Bronchial epithelial cell (primary cell): ENCODE data around the gene ARHGAP12. TPM values are rescaled to one million over a fixed set of nuclear protein-coding genes. Genes with fewer than 3 reads are reported as not detected.

Source experiments
- DNase-seq: peaks from one replicate; pipeline ENCODE4 v3.0.0-alpha.2; 2010; ENCODE audit warnings: low read depth
- FAIRE-seq: peaks from 2 replicates; lab custom pipeline; 2011; peaks lifted over from hg19 to GRCh38; lab: Jason Lieb, UNC
- H3K27me3 ChIP-seq: 2 replicates; pipeline ENCODE4 v1.5.1; 2011; ENCODE audit warnings: low read length; ENCODE audit not compliant: control insufficient read depth, insufficient read depth
- H3K36me3 ChIP-seq: 2 replicates; pipeline ENCODE4 v1.5.1; 2011; ENCODE audit warnings: low read length; ENCODE audit not compliant: control insufficient read depth, insufficient read depth
- H3K4me3 ChIP-seq: 2 replicates; pipeline ENCODE4 v1.5.1; 2011; ENCODE audit warnings: mild to moderate bottlenecking, low read depth, low read length, control low read depth
- total RNA-seq: library from RNA; depleted of rRNA; stranded (reverse); fragments of >200 nt; gene quantifications from 2 replicates; pipeline ENCODE4 v1.2.1, GENCODE V29; 2014
- TF ChIP-seq, protein P1 (sequence below): IDR thresholded peaks from 2 replicates; pipeline ENCODE4 v1.5.1; 2011; ENCODE audit warnings: mild to moderate bottlenecking, moderate library complexity, low read length, control low read depth, inconsistent platforms; ENCODE audit not compliant: insufficient read depth, severe bottlenecking

ARHGAP12 gene
- total RNA-seq, 1 donor from 2014 or later, result 30.3 TPM

DNA sequence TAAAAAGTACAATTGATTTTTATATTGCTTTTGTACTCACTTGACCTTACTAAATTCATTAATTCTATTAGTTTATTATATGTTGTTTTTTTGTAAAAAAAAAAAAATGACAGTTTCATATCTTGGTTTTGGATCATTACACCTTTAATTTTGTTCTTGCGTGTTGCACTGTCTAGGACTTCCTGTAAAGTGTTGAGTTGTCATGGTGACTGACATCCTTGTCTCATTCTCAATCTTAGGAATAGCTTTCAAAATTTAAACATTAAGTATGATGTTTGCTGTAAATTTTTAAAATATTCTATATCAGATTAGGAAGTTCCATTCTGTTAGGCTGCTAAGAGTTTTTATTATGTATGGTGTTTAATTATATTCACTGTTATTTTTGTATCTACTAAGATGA, 139.1 kb downstream of the ARHGAP12 start:
- H3K4me3 ChIP-seq, result no peak overlapping the region
- TF ChIP-seq, protein P1, sequence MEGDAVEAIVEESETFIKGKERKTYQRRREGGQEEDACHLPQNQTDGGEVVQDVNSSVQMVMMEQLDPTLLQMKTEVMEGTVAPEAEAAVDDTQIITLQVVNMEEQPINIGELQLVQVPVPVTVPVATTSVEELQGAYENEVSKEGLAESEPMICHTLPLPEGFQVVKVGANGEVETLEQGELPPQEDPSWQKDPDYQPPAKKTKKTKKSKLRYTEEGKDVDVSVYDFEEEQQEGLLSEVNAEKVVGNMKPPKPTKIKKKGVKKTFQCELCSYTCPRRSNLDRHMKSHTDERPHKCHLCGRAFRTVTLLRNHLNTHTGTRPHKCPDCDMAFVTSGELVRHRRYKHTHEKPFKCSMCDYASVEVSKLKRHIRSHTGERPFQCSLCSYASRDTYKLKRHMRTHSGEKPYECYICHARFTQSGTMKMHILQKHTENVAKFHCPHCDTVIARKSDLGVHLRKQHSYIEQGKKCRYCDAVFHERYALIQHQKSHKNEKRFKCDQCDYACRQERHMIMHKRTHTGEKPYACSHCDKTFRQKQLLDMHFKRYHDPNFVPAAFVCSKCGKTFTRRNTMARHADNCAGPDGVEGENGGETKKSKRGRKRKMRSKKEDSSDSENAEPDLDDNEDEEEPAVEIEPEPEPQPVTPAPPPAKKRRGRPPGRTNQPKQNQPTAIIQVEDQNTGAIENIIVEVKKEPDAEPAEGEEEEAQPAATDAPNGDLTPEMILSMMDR, result no peak
- FAIRE-seq (no peak), DNase-seq (no peak)
- no peaks in the 10 kb centered on the region for H3K27me3 ChIP-seq
- no peaks in the 10 kb centered on the region for H3K36me3 ChIP-seq

DNA sequence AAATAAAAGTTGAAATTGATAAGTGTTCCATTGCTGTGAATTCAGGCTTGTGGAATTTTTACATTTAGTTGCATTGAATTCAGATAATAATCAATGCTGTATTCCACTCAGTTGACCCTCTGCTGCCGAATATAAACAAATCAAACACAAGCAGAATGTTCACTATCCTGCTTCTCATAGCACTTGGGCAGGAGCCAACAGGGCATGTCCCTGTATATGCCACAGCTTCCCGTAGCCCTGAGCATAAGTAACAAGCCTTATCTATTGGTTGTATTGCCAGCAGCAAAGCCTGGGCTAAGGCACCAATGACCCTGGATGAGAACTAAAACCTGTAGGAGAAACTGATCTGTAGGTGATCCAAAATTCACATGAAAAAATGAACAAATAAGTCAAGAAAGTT, 145.9 kb downstream of the ARHGAP12 start:
- DNase-seq, result no peak
- TF ChIP-seq, protein P1, result no peak
- FAIRE-seq, result no peak
- Histone ChIP-seq H3K36me3 (no peaks in the 10 kb centered on the region), H3K4me3 (no peak overlapping the region), H3K27me3 (no peaks in the 10 kb centered on the region)

DNA sequence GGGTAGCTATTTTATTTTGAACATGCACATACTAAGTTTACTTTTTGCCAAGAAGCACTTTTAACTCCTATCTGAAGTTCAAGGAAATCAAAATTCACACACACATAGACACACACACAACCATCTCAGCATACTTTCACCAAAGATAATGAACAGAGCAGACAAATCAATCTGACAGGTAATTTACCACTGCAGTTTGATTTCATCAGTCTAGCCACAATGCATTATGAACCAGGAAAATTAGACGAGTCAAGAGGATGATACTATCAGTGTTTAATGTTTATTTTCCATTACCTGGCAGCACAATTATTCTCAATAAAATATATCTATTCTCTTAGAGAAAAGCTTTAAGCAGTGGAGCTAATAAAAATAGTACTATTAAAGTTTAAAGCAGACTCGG, 147.9 kb downstream of the ARHGAP12 start:
- FAIRE-seq (no peak), DNase-seq (no peak)
- H3K36me3 ChIP-seq, result no peaks in the 10 kb centered on the region
- no peak overlapping the region for H3K4me3 ChIP-seq
- TF ChIP-seq, protein P1, result no peak
- no peaks in the 10 kb centered on the region for H3K27me3 ChIP-seq

DNA sequence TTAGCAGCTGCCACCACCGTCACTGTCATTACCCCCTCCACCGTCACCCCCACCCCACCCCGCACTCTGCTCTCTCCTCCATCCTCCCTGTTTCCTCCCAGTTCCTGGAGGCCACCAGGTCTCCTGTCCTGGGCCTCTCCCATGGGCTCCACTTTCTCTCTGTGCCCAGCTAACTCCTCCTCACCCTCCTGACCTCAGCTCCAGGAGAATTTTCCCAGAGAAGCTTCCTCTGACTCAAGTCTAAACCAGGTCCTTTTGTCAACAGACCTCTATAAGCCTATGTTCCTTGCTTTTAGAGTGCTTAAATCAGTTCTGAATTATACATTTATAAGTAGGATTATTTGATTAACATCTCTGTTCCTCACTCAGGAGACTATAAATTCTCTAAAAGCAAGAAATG, 150.0 kb downstream of the ARHGAP12 start:
- FAIRE-seq (no peak), DNase-seq (no peak)
- H3K36me3 ChIP-seq, result no peaks in the 10 kb centered on the region
- H3K27me3 ChIP-seq, result no peaks in the 10 kb centered on the region
- TF ChIP-seq, protein P1, result no peak
- no peak overlapping the region for H3K4me3 ChIP-seq

DNA sequence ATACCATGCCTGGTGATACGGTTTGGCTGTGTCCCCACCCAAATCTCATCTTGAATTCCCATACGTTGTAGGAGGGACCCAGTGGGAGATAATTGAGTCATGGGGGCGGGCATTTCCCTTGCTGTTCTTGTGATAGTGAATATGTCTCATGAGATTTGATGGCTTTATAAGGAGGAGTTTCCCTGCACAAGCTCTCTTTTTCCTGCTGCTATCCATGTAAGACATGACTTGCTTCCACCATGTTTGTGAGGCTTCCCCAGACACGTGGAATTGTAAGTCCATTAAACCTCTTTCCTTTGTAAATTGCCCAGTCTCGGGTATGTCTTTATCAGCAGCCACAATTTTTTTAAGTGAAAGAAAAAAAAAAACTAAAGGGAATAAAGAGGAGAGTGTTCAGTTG, 152.5 kb downstream of the ARHGAP12 start:
- FAIRE-seq (no peak), DNase-seq (no peak)
- Histone ChIP-seq H3K27me3 (no peaks in the 10 kb centered on the region), H3K36me3 (no peaks in the 10 kb centered on the region), H3K4me3 (no peak overlapping the region)
- TF ChIP-seq, protein P1, result no peak

DNA sequence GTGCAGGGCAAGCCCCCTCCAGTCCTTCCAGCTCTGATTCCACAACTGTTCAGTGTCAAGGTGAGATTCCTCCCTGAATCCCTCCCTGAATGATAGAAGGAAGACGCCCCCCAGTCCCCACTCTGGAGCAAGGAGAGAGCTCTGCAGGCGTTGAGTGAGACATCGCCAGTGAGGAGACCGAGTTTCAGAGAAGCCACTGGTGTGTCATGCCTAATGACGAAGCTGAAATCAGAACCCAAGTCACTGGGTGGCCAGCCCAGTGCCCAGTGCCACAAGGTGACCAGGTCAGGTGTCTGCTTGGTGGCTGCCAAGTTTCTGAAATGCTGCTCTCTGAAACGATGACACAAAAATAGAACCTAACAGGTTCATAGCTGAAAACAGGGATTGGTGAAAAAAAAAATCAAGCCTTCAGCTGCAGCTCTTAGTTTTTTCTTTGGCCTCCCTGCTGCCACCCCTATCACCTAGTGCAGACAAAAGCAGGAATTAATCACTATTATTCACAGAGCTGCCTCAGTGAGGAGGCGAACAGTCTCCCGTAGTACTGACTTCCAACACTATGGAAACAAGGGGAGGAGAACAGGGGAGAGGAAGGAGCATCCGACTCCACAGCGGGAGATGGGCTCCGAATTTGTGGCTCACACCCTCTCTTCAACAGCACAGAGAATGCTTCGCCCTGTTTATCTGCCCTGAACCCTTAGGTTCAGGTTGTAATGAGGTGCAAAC, 153.5 kb downstream of the ARHGAP12 start:
- DNase-seq (no peak), FAIRE-seq (no peak)
- Histone ChIP-seq H3K27me3 (no peaks in the 10 kb centered on the region), H3K36me3 (no peaks in the 10 kb centered on the region), H3K4me3 (no peak overlapping the region)
- TF ChIP-seq, protein P1, result no peak
